Adrenal gland (tissue), 12 donors: ENCODE measurements around the gene RRAD. TPM values are rescaled to one million over a fixed set of nuclear protein-coding genes. Genes with fewer than 3 reads are reported as not detected.
A peak's percentile ranks its signal among the peaks of the same experiment; 100 is the strongest.

Experiments used
- DNase-seq, 7 donors: peaks; one replicate each; pipeline ENCODE4 v3.0.0-alpha.2; 2019 to 2020
- H3K27ac ChIP-seq, 5 donors: fragments of 200-600 bp; sonication (generic) in 4 of 5; 1 replicate in 3 of 5; 2 replicates in 2 of 5; pipeline versions ENCODE4 v1.5.1 to v1.8.0; 2016 to 2020; ENCODE audit warnings: mild to moderate bottlenecking in 1 of 5
- H3K27me3 ChIP-seq: fragments of 200-600 bp; 2 replicates; pipeline ENCODE4 v1.8.0; 2021
- H3K36me3 ChIP-seq, 2 donors: fragments of 200-600 bp; replicated peaks in 1 of 2; 1 replicate in 1 of 2; 2 replicates in 1 of 2; pipeline versions ENCODE4 v1.5.1 to v1.8.0; 2018 to 2022
- H3K4me1 ChIP-seq, 2 donors: fragments of 200-600 bp; replicated peaks in 1 of 2; 1 replicate in 1 of 2; 2 replicates in 1 of 2; pipeline versions ENCODE4 v1.5.1 to v1.8.0; 2018 to 2021
- H3K4me3 ChIP-seq, 4 donors: fragments of 200-600 bp; sonication (generic) in 3 of 4; one replicate each; pipeline ENCODE4 v1.5.1; 2016 to 2018
- H3K9me3 ChIP-seq, 3 donors: fragments of 200-600 bp; sonication (generic) in 1 of 3; replicated peaks in 1 of 3; 1 replicate in 2 of 3; 2 replicates in 1 of 3; pipeline versions ENCODE4 v1.5.1 to v1.8.0; 2016 to 2021
- POLR2A ChIP-seq, 2 donors: fragments of 450-650 bp; IDR thresholded peaks; one replicate each; pipeline ENCODE4 v1.6.1; 2017; ENCODE audit warnings: antibody characterized with exemption in 2 of 2, mild to moderate bottlenecking in 2 of 2, moderate library complexity in 1 of 2
- WGBS, 4 donors: extraction: QIAGEN DNeasy Blood & Tissue Kit in 2 of 4; methylation state at CpG; one replicate each; pipeline versions ENCODE4 v1.1.5 to v1.1.7; 2013 to 2017; 5-methylcytosine and 5-hydroxymethylcytosine counted together
- intact Hi-C, 2 donors: fragments of 100-400 bp; cut with DNase I; formaldehyde crosslinking; loops; one replicate each; pipeline versions ENCODE4 v1.14.1 to v1.15.0; 2022 to 2023
- polyA plus RNA-seq, 3 donors: library from polyadenylated mRNA; stranded (reverse); fragments of 200-250 nt in 2 of 3; fragments of 350-450 nt in 1 of 3; fragmentation: Illumina TruSeq in 1 of 3; extraction: RNeasy Lipid Tissue Mini Kit (QIAGEN cat#74804) in 1 of 3; gene quantifications; one replicate each; pipeline ENCODE4 v1.2.3, GENCODE V29; 2013 to 2014
- total RNA-seq, 9 donors: library from RNA; depleted of rRNA in 4 of 9; stranded (reverse); fragments of >200 nt in 4 of 9; fragments of 120-200 nt in 1 of 9; fragmentation: NEBNext Ultra II Directional in 1 of 9; extraction: Animal tissue kit (Norgen Biotek cat#: 25700) in 1 of 9; gene quantifications; one replicate each; pipeline versions ENCODE4 v1.1.0 to v1.2.4, GENCODE V29; 2013 to 2023
- TF ChIP-seq, protein P1 (sequence below), 6 experiments: fragments of 450-650 bp in 4 of 6; fragments of 200-600 bp in 2 of 6; sonication (generic) in 1 of 6; IDR thresholded peaks; 1 replicate in 5 of 6; 2 replicates in 1 of 6; pipeline versions ENCODE4 v1.5.1 to v1.8.0; 2016 to 2021; ENCODE audit warnings: antibody characterized with exemption in 6 of 6, mild to moderate bottlenecking in 2 of 6, moderate library complexity in 1 of 6
- donor health status: healthy with polysubstance abuse.
- donor health status: Bipolar disorder and iron deficiency.
- donor health status: DM: yes; HTN: yes; CAD: no.
- donor health status: DM: no; HTN: no; CAD: no.
- donor health status: DM: no; HTN: no; CAD: no.
- donor health status: DM: yes; HTN: yes; CAD: no.

RRAD gene
- total and polyA plus RNA-seq, 12 donors: 0.22 to 52.5 (median 13.0) TPM

GRCh38 chr16:66939366-66939765, 14.0 kb upstream of the RRAD start:
- TF ChIP-seq, protein P1, sequence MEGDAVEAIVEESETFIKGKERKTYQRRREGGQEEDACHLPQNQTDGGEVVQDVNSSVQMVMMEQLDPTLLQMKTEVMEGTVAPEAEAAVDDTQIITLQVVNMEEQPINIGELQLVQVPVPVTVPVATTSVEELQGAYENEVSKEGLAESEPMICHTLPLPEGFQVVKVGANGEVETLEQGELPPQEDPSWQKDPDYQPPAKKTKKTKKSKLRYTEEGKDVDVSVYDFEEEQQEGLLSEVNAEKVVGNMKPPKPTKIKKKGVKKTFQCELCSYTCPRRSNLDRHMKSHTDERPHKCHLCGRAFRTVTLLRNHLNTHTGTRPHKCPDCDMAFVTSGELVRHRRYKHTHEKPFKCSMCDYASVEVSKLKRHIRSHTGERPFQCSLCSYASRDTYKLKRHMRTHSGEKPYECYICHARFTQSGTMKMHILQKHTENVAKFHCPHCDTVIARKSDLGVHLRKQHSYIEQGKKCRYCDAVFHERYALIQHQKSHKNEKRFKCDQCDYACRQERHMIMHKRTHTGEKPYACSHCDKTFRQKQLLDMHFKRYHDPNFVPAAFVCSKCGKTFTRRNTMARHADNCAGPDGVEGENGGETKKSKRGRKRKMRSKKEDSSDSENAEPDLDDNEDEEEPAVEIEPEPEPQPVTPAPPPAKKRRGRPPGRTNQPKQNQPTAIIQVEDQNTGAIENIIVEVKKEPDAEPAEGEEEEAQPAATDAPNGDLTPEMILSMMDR (IDR thresholded peaks at IDR 0.05): no peak
- no peak for TF ChIP-seq POLR2A (IDR thresholded peaks at IDR 0.05)
- no peaks in the 10 kb centered on the region for H3K9me3 ChIP-seq
- H3K27ac ChIP-seq: no peak overlapping the region
- peaks cover 13 to 29% of the 10 kb centered on the region in 2 donors for H3K4me1 ChIP-seq
- H3K36me3 ChIP-seq: peaks cover 0 to 68% of the 10 kb centered on the region in 2 donors
- no peaks in the 10 kb centered on the region for H3K27me3 ChIP-seq
- no peak for DNase-seq
- intact Hi-C loops: no loop called here
- H3K4me3 ChIP-seq: no peak overlapping the region

- TF ChIP-seq, protein P1 (IDR thresholded peaks at IDR 0.05): no peak
- no peak for TF ChIP-seq POLR2A (IDR thresholded peaks at IDR 0.05)
- no peaks in the 10 kb centered on the region for H3K27me3 ChIP-seq
- DNase-seq: no peak
- intact Hi-C loops: no loop called here
- H3K27ac ChIP-seq: no peak overlapping the region
- H3K4me1 ChIP-seq: peaks cover 20 to 37% of the 10 kb centered on the region in 2 donors
- peaks cover 0 to 53% of the 10 kb centered on the region in 2 donors for H3K36me3 ChIP-seq
- no peaks in the 10 kb centered on the region for H3K9me3 ChIP-seq
- no peak overlapping the region for H3K4me3 ChIP-seq
- 91 to 96% (median 92%) methylated on average over 5 to 10 of the region's 10 CpGs for WGBS, 4 donors
Observed at GRCh38 chr16:66937725-66938337, 12.5 kb upstream of the RRAD start.

DNA sequence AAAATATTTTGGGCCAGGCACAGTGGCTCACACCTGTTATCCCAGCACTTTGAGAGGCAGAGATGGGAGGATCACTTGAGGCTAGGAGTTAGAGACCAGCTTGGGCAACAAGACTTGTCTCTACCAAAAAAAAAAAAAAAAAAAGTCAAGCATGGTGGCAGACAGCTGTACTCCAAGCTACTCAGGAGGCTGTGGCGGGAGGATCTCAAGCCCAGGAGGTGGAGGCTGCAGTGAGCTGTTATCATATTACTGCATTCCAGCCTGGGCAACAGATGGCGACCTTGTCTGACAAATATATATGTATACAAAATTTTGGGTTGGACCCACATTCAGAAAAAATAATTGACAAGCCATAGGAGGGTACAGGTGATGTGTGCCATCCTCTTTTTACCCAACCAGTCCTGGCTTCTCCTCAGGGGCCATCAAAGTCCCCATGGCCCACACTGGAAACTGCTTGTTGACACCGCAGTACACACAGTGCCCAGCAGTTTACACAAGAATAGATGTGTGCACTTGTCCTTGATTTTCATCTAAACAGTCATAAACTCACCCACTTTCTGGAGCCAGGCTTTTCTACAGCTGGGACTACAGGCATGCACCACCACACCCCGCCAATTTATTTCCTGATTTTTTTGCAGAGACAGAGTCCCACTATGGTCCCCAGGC, 11.7 kb upstream of the RRAD start:
- Histone ChIP-seq H3K27me3 (no peaks in the 10 kb centered on the region), H3K36me3 (peaks cover 0 to 45% of the 10 kb centered on the region in 2 donors), H3K27ac (peak overlapping the region in 2 of 5 donors; percentile 85 to 92), H3K9me3 (no peaks in the 10 kb centered on the region), H3K4me1 (peaks cover 20 to 42% of the 10 kb centered on the region in 2 donors), H3K4me3 (no peak overlapping the region)
- TF ChIP-seq, protein P1 (IDR thresholded peaks at IDR 0.05): no peak
- no peak for TF ChIP-seq POLR2A (IDR thresholded peaks at IDR 0.05)
- DNase-seq: no peak
- 77 to 91% (median 88%) methylated on average over 4 of the region's 4 CpGs for WGBS, 4 donors
- intact Hi-C loops: no loop called here

DNA sequence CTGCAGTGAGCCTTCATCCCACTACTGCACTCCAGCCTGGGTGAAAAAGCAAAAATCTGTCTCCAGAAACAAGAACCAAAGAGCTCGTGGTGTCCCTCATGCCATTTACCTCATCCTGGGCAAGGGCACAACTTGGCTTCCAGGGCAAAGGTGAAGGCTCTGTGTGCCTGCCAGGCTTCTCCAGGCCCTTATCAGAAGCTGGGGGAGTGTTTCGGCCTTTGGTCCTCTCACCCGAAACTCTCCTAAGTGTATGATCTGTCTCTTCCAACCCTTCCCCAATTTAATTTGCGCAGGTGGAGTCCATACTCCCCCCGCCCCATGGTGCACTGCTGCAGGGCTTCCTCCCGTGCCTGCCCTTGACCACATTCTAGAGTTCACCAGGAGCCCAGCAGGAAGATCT, 11.1 kb upstream of the RRAD start:
- peak overlapping the region in 3 of 5 donors; percentile 85 to 97 (median 92) for H3K27ac ChIP-seq
- TF ChIP-seq, protein P1 (IDR thresholded peaks at IDR 0.05): no peak
- no peak for TF ChIP-seq POLR2A (IDR thresholded peaks at IDR 0.05)
- no peaks in the 10 kb centered on the region for H3K9me3 ChIP-seq
- H3K4me1 ChIP-seq: peaks cover 20 to 42% of the 10 kb centered on the region in 2 donors
- H3K4me3 ChIP-seq: peak overlapping the region in 1 of 4 donors; percentile 80
- peaks cover 0 to 39% of the 10 kb centered on the region in 2 donors for H3K36me3 ChIP-seq
- WGBS, 4 donors: 35 to 78% (median 54%) methylated on average over 6 of the region's 6 CpGs
- intact Hi-C loops: no loop called here
- no peaks in the 10 kb centered on the region for H3K27me3 ChIP-seq
- peak in 2 of 7 donors; percentile 29 to 37 for DNase-seq
